H1 (cell line): ENCODE measurements around the gene FDPS. TPM values are rescaled to one million over a fixed set of nuclear protein-coding genes. Genes with fewer than 3 reads are reported as not detected.
A peak's percentile ranks its signal among the peaks of the same experiment; 100 is the strongest.

Experiments used
- CTCF ChIA-PET: fragments of 300-600 bp; sonication (Branson Sonifier 250); formaldehyde crosslinking; loops from one replicate; lab custom pipeline; 2021; ENCODE audit not compliant: partially characterized antibody; lab: Charles Lee
- POLR2A ChIA-PET: fragments of 300-600 bp; sonication (Branson Sonifier 250); formaldehyde crosslinking; loops from one replicate; lab custom pipeline; 2021; ENCODE audit warnings: inconsistent platforms; ENCODE audit not compliant: partially characterized antibody; lab: Charles Lee
- DNase-seq, 2 experiments: peaks; one replicate each; pipeline versions ENCODE4 v3.0.0 to v3.0.0-alpha.2; 2010 to 2022; ENCODE audit warnings: low spot score in 2 of 2, low read depth in 1 of 2, mixed read lengths in 1 of 2
- FAIRE-seq: peaks from 2 replicates; lab custom pipeline; 2011; peaks lifted over from hg19 to GRCh38; lab: Jason Lieb, UNC
- H2AFZ ChIP-seq: 2 replicates; pipeline ENCODE4 v1.8.1; 2012; ENCODE audit warnings: low read length, inconsistent platforms
- H2AK5ac ChIP-seq: 2 replicates; pipeline ENCODE4 v1.6.1; 2013; ENCODE audit warnings: low read depth, low read length
- H2BK120ac ChIP-seq: replicated peaks from 2 replicates; pipeline ENCODE3; 2013; ENCODE audit warnings: low read depth, low read length, inconsistent platforms
- H2BK12ac ChIP-seq: 2 replicates; pipeline ENCODE4 v1.6.1; 2013; ENCODE audit warnings: low read depth, low read length
- H2BK15ac ChIP-seq: 2 replicates; pipeline ENCODE4 v1.6.1; 2013; ENCODE audit warnings: low read length
- H2BK20ac ChIP-seq: 2 replicates; pipeline ENCODE4 v1.6.1; 2013; ENCODE audit warnings: low read length
- H2BK5ac ChIP-seq: 2 replicates; pipeline ENCODE4 v1.6.1; 2013; ENCODE audit warnings: low read depth, low read length
- H3K14ac ChIP-seq: 2 replicates; pipeline ENCODE4 v1.6.1; 2013; ENCODE audit warnings: inconsistent platforms; ENCODE audit not compliant: insufficient read length
- H3K18ac ChIP-seq: 2 replicates; pipeline ENCODE4 v1.6.1; 2013; ENCODE audit warnings: low read length; ENCODE audit errors: extremely low read depth
- H3K23ac ChIP-seq: 2 replicates; pipeline ENCODE4 v1.6.1; 2013; ENCODE audit warnings: inconsistent platforms; ENCODE audit not compliant: insufficient read length
- H3K23me2 ChIP-seq: 2 replicates; pipeline ENCODE4 v1.6.1; 2013; ENCODE audit warnings: low read depth, low read length
- H3K27ac ChIP-seq: 2 replicates; pipeline ENCODE4 v1.6.1; 2011; ENCODE audit warnings: low read depth, low read length, inconsistent platforms
- H3K27me3 ChIP-seq, 4 experiments: replicated peaks in 1 of 4; 1 replicate in 1 of 4; 2 replicates in 3 of 4; pipeline versions ENCODE4 v1.6.1 to v1.8.1; 2011 to 2013; ENCODE audit warnings: low read length in 3 of 4, mild to moderate bottlenecking in 3 of 4, inconsistent platforms in 2 of 4, mixed read lengths in 2 of 4, moderate library complexity in 1 of 4; ENCODE audit not compliant: control insufficient read depth in 3 of 4, insufficient read depth in 3 of 4; ENCODE audit errors: extremely low read depth in 1 of 4
- H3K36me3 ChIP-seq, 4 experiments: 2 replicates each; pipeline versions ENCODE4 v1.6.1 to v1.8.1; 2011 to 2013; ENCODE audit warnings: mild to moderate bottlenecking in 4 of 4, low read length in 3 of 4, moderate library complexity in 2 of 4, control low read depth in 1 of 4, inconsistent platforms in 1 of 4; ENCODE audit not compliant: insufficient read depth in 4 of 4, control insufficient read depth in 2 of 4
- H3K4ac ChIP-seq: replicated peaks from 2 replicates; pipeline ENCODE3; 2013; ENCODE audit warnings: low read length, low read depth, mixed read lengths, inconsistent platforms; ENCODE audit not compliant: insufficient read length
- H3K4me1 ChIP-seq, 4 experiments: replicated peaks in 1 of 4; 1 replicate in 1 of 4; 2 replicates in 3 of 4; pipeline versions ENCODE4 v1.6.1 to v1.8.1; 2011 to 2013; ENCODE audit warnings: low read length in 3 of 4, inconsistent platforms in 2 of 4, mixed read lengths in 1 of 4; ENCODE audit not compliant: insufficient read depth in 4 of 4, control insufficient read depth in 3 of 4
- H3K4me2 ChIP-seq, 2 experiments: 2 replicates each; pipeline versions ENCODE4 v1.6.1 to v1.8.1; 2011 to 2013; ENCODE audit warnings: low read depth in 2 of 2, low read length in 2 of 2, control low read depth in 1 of 2, inconsistent platforms in 1 of 2, mild to moderate bottlenecking in 1 of 2; ENCODE audit not compliant: insufficient read depth in 1 of 2
- H3K4me3 ChIP-seq, 4 experiments: fragments of 200-600, 300-600 bp in 1 of 4; sonication (generic), shearing (Covaris generic), sonication (Bioruptor Twin) in 1 of 4; 2 replicates each; pipeline versions ENCODE4 v1.5.1 to v1.8.1; 2011 to 2016; ENCODE audit warnings: low read length in 4 of 4, low read depth in 3 of 4, control low read depth in 2 of 4, inconsistent platforms in 2 of 4, mild to moderate bottlenecking in 2 of 4, mixed read lengths in 1 of 4, moderate library complexity in 1 of 4; ENCODE audit not compliant: insufficient read depth in 2 of 4; ENCODE audit errors: extremely low read depth in 1 of 4
- H3K56ac ChIP-seq: replicated peaks from 2 replicates; pipeline ENCODE3; 2013; ENCODE audit warnings: low read depth, mild to moderate bottlenecking, mixed read lengths, low read length, inconsistent platforms; ENCODE audit not compliant: insufficient read length
- H3K79me1 ChIP-seq: 2 replicates; pipeline ENCODE4 v1.6.1; 2013; ENCODE audit warnings: low read depth, low read length, control low read depth
- H3K79me2 ChIP-seq, 2 experiments: 2 replicates each; pipeline versions ENCODE4 v1.6.1 to v1.8.1; 2012 to 2013; ENCODE audit warnings: low read length in 2 of 2, mild to moderate bottlenecking in 2 of 2, inconsistent platforms in 1 of 2; ENCODE audit not compliant: insufficient read depth in 2 of 2, control insufficient read depth in 1 of 2
- H3K9ac ChIP-seq, 4 experiments: replicated peaks in 1 of 4; 1 replicate in 1 of 4; 2 replicates in 3 of 4; pipeline versions ENCODE4 v1.6.1 to v1.8.1; 2011 to 2013; ENCODE audit warnings: low read depth in 3 of 4, low read length in 3 of 4, control low read depth in 2 of 4, mild to moderate bottlenecking in 2 of 4, moderate library complexity in 2 of 4, inconsistent platforms in 1 of 4; ENCODE audit errors: extremely low read depth in 1 of 4
- H3K9me3 ChIP-seq, 2 experiments: 2 replicates each; pipeline versions ENCODE4 v1.6.1 to v1.8.1; 2012 to 2013; ENCODE audit warnings: mild to moderate bottlenecking in 2 of 2, moderate library complexity in 2 of 2, control low read depth in 1 of 2, inconsistent platforms in 1 of 2, low read depth in 1 of 2, low read length in 1 of 2, mixed read lengths in 1 of 2; ENCODE audit not compliant: insufficient read depth in 2 of 2
- H4K20me1 ChIP-seq, 2 experiments: replicated peaks in 1 of 2; 2 replicates each; pipeline versions ENCODE3 to v1.8.1; 2011 to 2013; ENCODE audit warnings: inconsistent platforms in 2 of 2, low read length in 2 of 2, mild to moderate bottlenecking in 1 of 2; ENCODE audit not compliant: insufficient read depth in 2 of 2, control insufficient read depth in 1 of 2
- H4K5ac ChIP-seq: 2 replicates; pipeline ENCODE4 v1.6.1; 2013; ENCODE audit warnings: low read length, low read depth, mixed read lengths, inconsistent platforms; ENCODE audit not compliant: insufficient read length
- H4K8ac ChIP-seq: 2 replicates; pipeline ENCODE4 v1.8.0; 2013; ENCODE audit warnings: mild to moderate bottlenecking, moderate library complexity, low read length, inconsistent platforms; ENCODE audit not compliant: insufficient read depth; ENCODE audit errors: extremely low read depth
- H4K91ac ChIP-seq: replicated peaks from 2 replicates; pipeline ENCODE3; 2013; ENCODE audit warnings: low read length, mixed read lengths, inconsistent platforms; ENCODE audit not compliant: insufficient read length
- CHD1 ChIP-seq: IDR thresholded peaks from 2 replicates; pipeline ENCODE4 v1.6.1; 2012; ENCODE audit warnings: low read depth, low read length, improper control_type of control experiment
- CREB1 ChIP-seq: IDR thresholded peaks from 2 replicates; pipeline ENCODE4 v1.6.1; 2012; ENCODE audit warnings: inconsistent platforms
- JUND ChIP-seq: IDR thresholded peaks from 2 replicates; pipeline ENCODE4 v1.6.1; 2011; ENCODE audit warnings: mild to moderate bottlenecking, improper control_type of control experiment, low read length
- KDM4A ChIP-seq: IDR thresholded peaks from one replicate; pipeline ENCODE4 v1.7.1; 2012; ENCODE audit warnings: low read depth, mild to moderate bottlenecking, moderate library complexity, low read length, inconsistent platforms; ENCODE audit not compliant: severe bottlenecking
- KDM5A ChIP-seq: fragments of 200-600 bp; IDR thresholded peaks from 2 replicates; pipeline ENCODE4 v1.7.1; 2012; ENCODE audit warnings: mild to moderate bottlenecking, low read length, inconsistent platforms, mixed read lengths
- NANOG ChIP-seq: IDR thresholded peaks from 2 replicates; pipeline ENCODE4 v1.6.1; 2011; ENCODE audit warnings: low read length, low read depth, mild to moderate bottlenecking, inconsistent platforms; ENCODE audit not compliant: insufficient read depth, poor library complexity, severe bottlenecking
- RNF2 ChIP-seq: fragments of 200-900, 300-1000 bp; sonication (generic); IDR thresholded peaks from 2 replicates; pipeline ENCODE4 v1.7.1; 2016; ENCODE audit warnings: borderline replicate concordance, low read depth, mild to moderate bottlenecking, antibody characterized with exemption, low read length; ENCODE audit not compliant: poor library complexity, severe bottlenecking; ENCODE audit errors: missing control alignments
- SP2 ChIP-seq: IDR thresholded peaks from 2 replicates; pipeline ENCODE4 v1.6.1; 2012; ENCODE audit warnings: mild to moderate bottlenecking, low read length, inconsistent platforms
- SUZ12 ChIP-seq: fragments of 200-600 bp; sonication (generic); IDR thresholded peaks from 2 replicates; pipeline ENCODE4 v1.6.1; 2012; ENCODE audit warnings: mild to moderate bottlenecking, inconsistent platforms, low read length, moderate library complexity, mixed read lengths
- whole genome bisulfite sequencing, 2 experiments: shearing (Covaris generic) in 1 of 2; methylation state at CpG; one replicate each; pipeline versions ENCODE4 v1.1.6 to v1.1.7; 2013 to 2015; ENCODE audit warnings: low lambda C conversion rate in 2 of 2, mixed read lengths in 2 of 2, inconsistent platforms in 1 of 2, low coverage in 1 of 2, missing lambda C conversion rate in 1 of 2; ENCODE audit not compliant: insufficient replicate concordance in 2 of 2, insufficient coverage in 1 of 2, insufficient read length in 1 of 2; ENCODE audit errors: extremely low coverage in 1 of 2, missing lambda C conversion rate in 1 of 2; 5-methylcytosine and 5-hydroxymethylcytosine counted together
- polyA plus RNA-seq, 7 experiments: library from polyadenylated mRNA; depleted of rRNA in 3 of 7; stranded (reverse) in 5 of 7; unstranded in 2 of 7; fragments of >200 nt in 5 of 7; fragments of 200-250 nt in 2 of 7; gene quantifications; 1 replicate in 5 of 7; 2 replicates in 1 of 7; 4 replicates in 1 of 7; pipeline versions ENCODE4 v1.2.1 to v1.2.3, GENCODE V29; 2011 to 2013; ENCODE audit warnings: missing spikeins in 2 of 7, mixed read lengths in 2 of 7
- total RNA-seq: library from RNA; stranded (reverse); fragmentation: NEBNext Ultra II Directional; extraction: Animal tissue kit (Norgen Biotek cat#: 25700); gene quantifications from 2 replicates; pipeline ENCODE4 v1.2.1, GENCODE V29; 2021
- TF ChIP-seq, protein P1 (sequence below): IDR thresholded peaks from 2 replicates; pipeline ENCODE4 v1.6.1; 2012; ENCODE audit warnings: inconsistent platforms

Gene FDPS
- total and polyA plus RNA-seq, 2 of the 8 experiments (the other 6 are each of a cell fraction or from before 2014, with no cell fraction given), result 267 to 368 TPM

DNA sequence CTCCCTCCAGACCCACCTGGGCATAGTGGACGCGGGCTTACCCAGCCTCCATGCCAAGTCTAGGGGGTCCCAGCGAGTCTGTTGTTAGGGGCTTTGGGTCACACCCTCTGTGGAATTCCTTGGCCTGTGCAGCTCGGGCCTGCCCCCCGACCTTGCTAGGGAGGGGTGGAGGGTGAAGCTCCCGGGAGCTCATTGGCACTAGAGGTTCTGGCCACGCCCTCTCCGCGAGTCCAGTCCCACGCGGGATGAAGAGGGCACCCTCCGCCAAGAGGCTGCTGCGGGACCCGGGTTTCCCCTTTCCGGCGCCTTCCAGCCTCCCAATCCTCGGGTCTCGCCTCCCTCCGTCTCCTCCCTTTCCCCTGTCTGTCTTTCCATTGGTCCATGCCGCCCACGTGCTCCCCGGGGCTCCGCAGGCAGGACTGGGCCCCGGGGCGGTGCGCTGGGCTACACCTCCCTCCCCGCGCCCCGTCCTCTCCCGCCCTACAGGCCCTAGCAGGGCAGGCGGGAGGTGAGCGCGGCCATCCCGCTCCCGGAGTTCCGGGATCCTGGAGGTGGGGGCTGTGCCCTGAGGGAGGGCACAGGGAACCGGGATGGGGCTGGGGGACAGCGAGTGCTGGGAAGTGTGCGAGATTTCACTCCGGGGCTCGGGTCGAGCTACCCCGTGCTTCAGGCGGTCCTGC, 15.5 kb downstream of the FDPS start:
- Histone ChIP-seq H3K56ac (peak overlapping the region; percentile 90), H2AFZ (peak overlapping the region; percentile 68; the same call in 1 of the 2 replicates), H3K27me3 (peaks cover 0 to 5% (median 3%) of the 10 kb centered on the region in 4 experiments; a peak in 4 of 7 replicates), H3K23me2 (peaks cover 16% of the 10 kb centered on the region; the same call in 1 of the 2 replicates), H4K8ac (peak overlapping the region; percentile 86), H3K14ac (no peak overlapping the region), H3K9ac (peak overlapping the region; percentile 39 to 68 (median 66); a peak in 6 of 7 replicates), H3K23ac (no peak overlapping the region), H3K36me3 (peaks cover 0 to 23% (median 5%) of the 10 kb centered on the region in 4 experiments; a peak in 4 of 8 replicates), H4K5ac (peak overlapping the region; percentile 95), H3K18ac (peak overlapping the region; percentile 78; the same call in 1 of the 2 replicates), H2BK12ac (0 out of 2 replicates have a peak overlapping the region, but pooled peaks have one; percentile 39), H3K27ac (peak overlapping the region; percentile 67; the same call in 1 of the 2 replicates), H2BK20ac (no peak overlapping the region), H2AK5ac (no peak overlapping the region), H3K4ac (peak overlapping the region; percentile 66), H3K79me2 (peaks cover 0 to 4% of the 10 kb centered on the region in 2 experiments; a peak in 1 of 4 replicates), H2BK120ac (no peak overlapping the region), H3K4me1 (peaks cover 8 to 26% (median 14%) of the 10 kb centered on the region in 4 experiments; a peak in 6 of 7 replicates), H2BK15ac (peak overlapping the region; percentile 97; the same call in 1 of the 2 replicates), H4K91ac (peak overlapping the region; percentile 79), H3K9me3 (no peaks in the 10 kb centered on the region), H3K79me1 (peaks cover 4% of the 10 kb centered on the region), H4K20me1 (peaks cover 8 to 11% of the 10 kb centered on the region in 2 experiments), H3K4me2 (peak overlapping the region; percentile 73 to 97), H3K4me3 (peak overlapping the region; percentile 82 to 95 (median 90)), H2BK5ac (peak overlapping the region; percentile 83; the same call in 1 of the 2 replicates)
- FAIRE-seq, result no peak
- ChIA-PET POLR2A (interaction anchor here (0.8 to 2.2 kb wide), 13 partner anchors 9 to 358 kb away, joined by 3 to 11 read pairs (median 5); partner anchors contain the start of genes CLK2, ENTREP3, FDPS and MTX1), CTCF (interaction anchor here (0.6 to 15.0 kb wide), 13 partner anchors 12 to 97 kb away, joined by 3 to 227 read pairs (median 7); partner anchors contain the start of genes CLK2, ENTREP3 and PKLR)
- peak; percentile 77 to 93 for DNase-seq
- WGBS, 2 experiments, result 0% methylated on average over 29 of the region's 44 CpGs; no CpG with 5 or more reads in 1 of the 2 experiments
- TF ChIP-seq JUND, result no peak
- peak; percentile 32 for TF ChIP-seq KDM4A
- TF ChIP-seq SUZ12, result peak; percentile 41; the same call in 1 of the 2 replicates
- no peak for TF ChIP-seq KDM5A
- TF ChIP-seq RNF2, result no peak
- TF ChIP-seq NANOG, result no peak
- no peak for TF ChIP-seq CHD1
- TF ChIP-seq SP2, result no peak
- TF ChIP-seq CREB1, result no peak; the same call in 1 of the 2 replicates
- TF ChIP-seq, protein P1, sequence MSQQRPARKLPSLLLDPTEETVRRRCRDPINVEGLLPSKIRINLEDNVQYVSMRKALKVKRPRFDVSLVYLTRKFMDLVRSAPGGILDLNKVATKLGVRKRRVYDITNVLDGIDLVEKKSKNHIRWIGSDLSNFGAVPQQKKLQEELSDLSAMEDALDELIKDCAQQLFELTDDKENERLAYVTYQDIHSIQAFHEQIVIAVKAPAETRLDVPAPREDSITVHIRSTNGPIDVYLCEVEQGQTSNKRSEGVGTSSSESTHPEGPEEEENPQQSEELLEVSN, result no peak
